ENCODE results near the gene FBXL5.

The FBXL5 gene

GRCh38 chr4:15676899-15677298 is 21.7 kb upstream of the FBXL5 start (continued):
- no peak for TF ChIP-seq ZNF274 (IDR thresholded peaks at IDR 0.05; ENCODE audit: low read length)
- no peak for TF ChIP-seq ZNF274 (tag by site-specific recombination; IDR thresholded peaks at IDR 0.05; ENCODE audit: borderline replicate concordance)
- TF ChIP-seq ZFHX2 (tag by site-specific recombination; conservative IDR thresholded peaks at IDR 0.05) = no peak
- TF ChIP-seq ZNF174 (tag by site-specific recombination; IDR thresholded peaks at IDR 0.05) = no peak
- no peak for TF ChIP-seq ZNF529 (tag by site-specific recombination; IDR thresholded peaks at IDR 0.05; ENCODE audit: insufficient replicate concordance)
- no peak for TF ChIP-seq OSR2 (tag by site-specific recombination; IDR thresholded peaks at IDR 0.05)
- TF ChIP-seq ZNF488 (tag by site-specific recombination; IDR thresholded peaks at IDR 0.05) = no peak
- TF ChIP-seq ZBTB21 (tag by site-specific recombination; IDR thresholded peaks at IDR 0.05) = no peak
- TF ChIP-seq ZNF311 (tag by site-specific recombination; IDR thresholded peaks at IDR 0.05; ENCODE audit: borderline replicate concordance) = no peak
- no peak for TF ChIP-seq ZNF140 (tag by site-specific recombination; IDR thresholded peaks at IDR 0.05)
- TF ChIP-seq ZNF398 (tag by site-specific recombination; IDR thresholded peaks at IDR 0.05) = no peak

- Histone ChIP-seq H3K27ac (ENCODE audit: extremely low read depth, low read depth, low read length) (no peak overlapping the region), H3K36me3 (ENCODE audit: control insufficient read depth in 2 of 2, insufficient read depth in 1 of 2, low read length in 2 of 2) (peaks cover 0 to 10% of the 10 kb centered on the region in 2 experiments; a peak in 1 of 3 replicates), H3K9me3 (ENCODE audit: control insufficient read depth, insufficient read depth, low read depth, low read length) (no peaks in the 10 kb centered on the region), H3K4me3 (ENCODE audit: low read depth, low read length) (no peak overlapping the region), H3K4me1 (ENCODE audit: control insufficient read depth, insufficient read depth, low read length) (no peaks in the 10 kb centered on the region)
- TF ChIP-seq ZNF132 (tag by site-specific recombination; IDR thresholded peaks at IDR 0.05; ENCODE audit: borderline replicate concordance) = no peak
- no peak for TF ChIP-seq ZNF239 (tag by site-specific recombination; IDR thresholded peaks at IDR 0.05)
- no peak for TF ChIP-seq ZEB2 (tag by site-specific recombination; IDR thresholded peaks at IDR 0.05)
- TF ChIP-seq ZNF561 (tag by site-specific recombination; IDR thresholded peaks at IDR 0.05; ENCODE audit: borderline replicate concordance) = no peak
- TF ChIP-seq ZBTB48 (tag by site-specific recombination; IDR thresholded peaks at IDR 0.05) = no peak
- no peak for TF ChIP-seq ZNF24 (tag by site-specific recombination; IDR thresholded peaks at IDR 0.05)
- TF ChIP-seq ZNF211 (tag by site-specific recombination; IDR thresholded peaks at IDR 0.05; ENCODE audit: low read depth) = no peak
- no peak for TF ChIP-seq ZNF335 (tag by site-specific recombination; conservative IDR thresholded peaks at IDR 0.05)
- ChIA-PET CTCF (no interaction called here), POLR2A (interaction anchor here (0.7 kb wide), 1 partner anchor 101 kb away, joined by 7 read pairs; no protein-coding TSS in a partner anchor)
These were observed 20.9 kb upstream of the FBXL5 start for GRCh38 chr4:15676039-15676438.

GRCh38 chr4:15675356-15675755 is 20.2 kb upstream of the FBXL5 start:
- no peak overlapping the region for H3K27ac ChIP-seq (ENCODE audit: extremely low read depth, low read depth, low read length)
- POLR2A ChIA-PET = interaction anchor here (0.7 kb wide), 1 partner anchor 102 kb away, joined by 7 read pairs; no protein-coding TSS in a partner anchor
- no peak overlapping the region for H3K4me3 ChIP-seq (ENCODE audit: low read depth, low read length)
- CTCF ChIA-PET = interaction anchor here (0.7 kb wide), 1 partner anchor 63 kb away, joined by 3 read pairs; no protein-coding TSS in a partner anchor
- peaks cover 0 to 10% of the 10 kb centered on the region in 2 experiments; a peak in 1 of 3 replicates for H3K36me3 ChIP-seq (ENCODE audit: control insufficient read depth in 2 of 2, insufficient read depth in 1 of 2, low read length in 2 of 2)
- H3K4me1 ChIP-seq (ENCODE audit: control insufficient read depth, insufficient read depth, low read length) = no peaks in the 10 kb centered on the region
- no peaks in the 10 kb centered on the region for H3K9me3 ChIP-seq (ENCODE audit: control insufficient read depth, insufficient read depth, low read depth, low read length)
- TF ChIP-seq ZSCAN4 (tag by site-specific recombination; IDR thresholded peaks at IDR 0.05) = no peak
- TF ChIP-seq ZNF76 (tag by site-specific recombination; IDR thresholded peaks at IDR 0.05; ENCODE audit: borderline replicate concordance, low read depth) = no peak
- TF ChIP-seq ZBTB26 (tag by site-specific recombination; optimal IDR thresholded peaks at IDR 0.05) = no peak
- no peak for TF ChIP-seq ZNF26 (tag by site-specific recombination; IDR thresholded peaks at IDR 0.05)
- TF ChIP-seq ZNF664 (tag by site-specific recombination; IDR thresholded peaks at IDR 0.05) = 0 out of 2 replicates have a peak, but pooled peaks have one; percentile 14
